HEK293 (cell line): ENCODE data around the gene WRAP73.

Experiments used
- CTCF ChIA-PET: fragments of 350-600 bp; formaldehyde crosslinking; extraction: SDS; loops from one replicate; lab custom pipeline; 2021; ENCODE audit warnings: antibody characterized with exemption; lab: Yijun Ruan, JAX
- POLR2A ChIA-PET: fragments of 300-600 bp; formaldehyde crosslinking; extraction: SDS; loops from one replicate; lab custom pipeline; 2020; ENCODE audit warnings: antibody characterized with exemption, inconsistent platforms; lab: Yijun Ruan, JAX
- H3K27ac ChIP-seq: fragments of 200-500 bp; sonication (Bioruptor generic); 2 replicates; pipeline ENCODE4 v1.5.1; 2014; ENCODE audit warnings: low read depth, low read length, control low read depth, inconsistent platforms; ENCODE audit errors: extremely low read depth
- H3K36me3 ChIP-seq, 2 experiments: fragments of 200-500 bp in 1 of 2; sonication (Bioruptor generic) in 1 of 2; 1 replicate in 1 of 2; 2 replicates in 1 of 2; pipeline ENCODE4 v1.5.1; 2014 to 2017; ENCODE audit warnings: inconsistent platforms in 2 of 2, low read length in 2 of 2; ENCODE audit not compliant: control insufficient read depth in 2 of 2, insufficient read depth in 1 of 2
- H3K4me1 ChIP-seq: fragments of 200-500 bp; sonication (Bioruptor generic); 2 replicates; pipeline ENCODE4 v1.5.1; 2014; ENCODE audit warnings: mild to moderate bottlenecking, low read length, inconsistent platforms; ENCODE audit not compliant: control insufficient read depth, insufficient read depth
- H3K4me3 ChIP-seq: 2 replicates; pipeline ENCODE4 v1.5.1; 2011; ENCODE audit warnings: low read depth, mild to moderate bottlenecking, control low read depth, low read length, moderate library complexity
- H3K9me3 ChIP-seq: fragments of 200-500 bp; sonication (Bioruptor generic); 2 replicates; pipeline ENCODE4 v1.5.1; 2014; ENCODE audit warnings: low read depth, low read length, inconsistent platforms; ENCODE audit not compliant: control insufficient read depth, insufficient read depth
- BCL11A ChIP-seq: fragments of 450-650 bp; formaldehyde crosslinking; IDR thresholded peaks from 2 replicates; pipeline ENCODE4 v1.5.1; 2016; ENCODE audit warnings: low read depth, missing biosample characterization, missing genetic modification characterization
- BCL11B ChIP-seq: fragments of 450-650 bp; formaldehyde crosslinking; IDR thresholded peaks from 2 replicates; pipeline ENCODE4 v1.5.1; 2016; ENCODE audit warnings: low read depth, missing biosample characterization, missing genetic modification characterization
- FEZF1 ChIP-seq: fragments of 450-650 bp; formaldehyde crosslinking; IDR thresholded peaks from 2 replicates; pipeline ENCODE4 v1.5.1; 2016; ENCODE audit warnings: missing biosample characterization, missing genetic modification characterization
- GLIS1 ChIP-seq: fragments of 450-650 bp; formaldehyde crosslinking; IDR thresholded peaks from 2 replicates; pipeline ENCODE4 v1.5.1; 2016; ENCODE audit warnings: missing biosample characterization, missing genetic modification characterization
- HIC1 ChIP-seq: fragments of 450-650 bp; formaldehyde crosslinking; IDR thresholded peaks from 2 replicates; pipeline ENCODE4 v1.5.1; 2016; ENCODE audit warnings: missing biosample characterization, missing genetic modification characterization
- INSM2 ChIP-seq: fragments of 450-650 bp; formaldehyde crosslinking; IDR thresholded peaks from 2 replicates; pipeline ENCODE4 v1.5.1; 2016; ENCODE audit warnings: missing biosample characterization, missing genetic modification characterization
- KLF1 ChIP-seq: fragments of 450-650 bp; formaldehyde crosslinking; IDR thresholded peaks from 2 replicates; pipeline ENCODE4 v1.5.1; 2016; ENCODE audit warnings: missing biosample characterization, missing genetic modification characterization
- PRDM2 ChIP-seq: fragments of 450-650 bp; formaldehyde crosslinking; IDR thresholded peaks from 2 replicates; pipeline ENCODE4 v1.5.1; 2016; ENCODE audit warnings: missing biosample characterization, missing genetic modification characterization, borderline replicate concordance
- ZEB2 ChIP-seq: fragments of 450-650 bp; formaldehyde crosslinking; IDR thresholded peaks from 2 replicates; pipeline ENCODE4 v1.5.1; 2016; ENCODE audit warnings: missing biosample characterization, missing genetic modification characterization
- ZNF121 ChIP-seq: fragments of 450-650 bp; formaldehyde crosslinking; IDR thresholded peaks from 2 replicates; pipeline ENCODE4 v1.5.1; 2016; ENCODE audit warnings: missing biosample characterization, missing genetic modification characterization
- ZNF133 ChIP-seq: fragments of 450-650 bp; formaldehyde crosslinking; IDR thresholded peaks from 2 replicates; pipeline ENCODE4 v1.5.1; 2016; ENCODE audit warnings: missing biosample characterization, missing genetic modification characterization
- ZNF18 ChIP-seq: fragments of 450-650 bp; formaldehyde crosslinking; IDR thresholded peaks from 2 replicates; pipeline ENCODE4 v1.5.1; 2016; ENCODE audit warnings: missing biosample characterization, missing genetic modification characterization
- ZNF239 ChIP-seq: fragments of 450-650 bp; formaldehyde crosslinking; IDR thresholded peaks from 2 replicates; pipeline ENCODE4 v1.5.1; 2016; ENCODE audit warnings: missing biosample characterization, missing genetic modification characterization
- ZNF324 ChIP-seq: fragments of 450-650 bp; formaldehyde crosslinking; IDR thresholded peaks from 2 replicates; pipeline ENCODE4 v1.5.1; 2016; ENCODE audit warnings: missing biosample characterization, missing genetic modification characterization
- ZNF37A ChIP-seq: fragments of 450-650 bp; IDR thresholded peaks from 2 replicates; pipeline ENCODE4 v1.5.1; 2018; ENCODE audit warnings: missing biosample characterization, missing genetic modification characterization
- ZNF426 ChIP-seq: fragments of 450-650 bp; formaldehyde crosslinking; IDR thresholded peaks from 2 replicates; pipeline ENCODE4 v1.5.1; 2017; ENCODE audit warnings: missing biosample characterization, missing genetic modification characterization, mild to moderate bottlenecking, inconsistent platforms, moderate library complexity
- ZNF580 ChIP-seq: fragments of 450-650 bp; formaldehyde crosslinking; IDR thresholded peaks from 2 replicates; pipeline ENCODE4 v1.5.1; 2016; ENCODE audit warnings: missing biosample characterization, missing genetic modification characterization
- ZNF596 ChIP-seq: fragments of 450-650 bp; IDR thresholded peaks from 2 replicates; pipeline ENCODE4 v1.5.0; 2018; ENCODE audit warnings: missing biosample characterization, mild to moderate bottlenecking, missing genetic modification characterization, moderate library complexity

Gene WRAP73

GRCh38 chr1:3641046-3641760, 8.7 kb downstream of the WRAP73 start:
- Histone ChIP-seq H3K9me3 (no peaks in the 10 kb centered on the region), H3K4me1 (no peaks in the 10 kb centered on the region), H3K4me3 (no peak overlapping the region), H3K36me3 (peaks cover 4 to 93% of the 10 kb centered on the region in 2 experiments; a peak in 2 of 3 replicates), H3K27ac (no peak overlapping the region)
- POLR2A ChIA-PET, result no interaction called here
- no peak for TF ChIP-seq BCL11B (tag by site-specific recombination)
- TF ChIP-seq ZNF37A (tag by site-specific recombination), result no peak
- TF ChIP-seq HIC1 (tag by site-specific recombination), result no peak
- TF ChIP-seq GLIS1, result no peak
- CTCF ChIA-PET, result interaction anchor here (0.6 to 1.5 kb wide), 2 partner anchors 134 to 150 kb away, joined by 3 read pairs; no protein-coding TSS in a partner anchor

- ChIA-PET CTCF (interaction anchor here (0.6 kb wide), 1 partner anchor 100 kb away, joined by 3 read pairs; no protein-coding TSS in a partner anchor), POLR2A (no interaction called here)
- Histone ChIP-seq H3K9me3 (no peaks in the 10 kb centered on the region), H3K4me3 (no peak overlapping the region), H3K4me1 (no peaks in the 10 kb centered on the region), H3K27ac (no peak overlapping the region), H3K36me3 (peaks cover 4 to 93% of the 10 kb centered on the region in 2 experiments)
- TF ChIP-seq ZNF580 (no peak), KLF1 (tag by site-specific recombination) (peak; percentile 92)
Measured at GRCh38 chr1:3640121-3640837, 9.6 kb downstream of the WRAP73 start.

GRCh38 chr1:3639397-3639911, 10.4 kb downstream of the WRAP73 start:
- Histone ChIP-seq H3K36me3 (peaks cover 4 to 93% of the 10 kb centered on the region in 2 experiments; a peak in 2 of 3 replicates), H3K4me3 (no peak overlapping the region), H3K4me1 (no peaks in the 10 kb centered on the region), H3K9me3 (no peaks in the 10 kb centered on the region), H3K27ac (no peak overlapping the region)
- CTCF ChIA-PET, result no interaction called here
- POLR2A ChIA-PET, result no interaction called here
- no peak for TF ChIP-seq ZNF121
- no peak for TF ChIP-seq BCL11A (tag by site-specific recombination)
- TF ChIP-seq ZEB2 (tag by site-specific recombination), result no peak
- TF ChIP-seq ZNF18 (tag by site-specific recombination), result no peak
- no peak for TF ChIP-seq ZNF133 (tag by site-specific recombination)
- TF ChIP-seq INSM2 (tag by site-specific recombination), result no peak
- no peak for TF ChIP-seq ZNF596 (tag by site-specific recombination)
- no peak for TF ChIP-seq ZNF324 (tag by site-specific recombination)
- no peak for TF ChIP-seq FEZF1 (tag by site-specific recombination)
- no peak for TF ChIP-seq PRDM2
- TF ChIP-seq ZNF239 (tag by site-specific recombination), result no peak
- no peak for TF ChIP-seq ZNF426 (tag by site-specific recombination)
